Endodermal cell (in vitro differentiated cells): Measurements from ENCODE around the gene MYOF. TPM values are rescaled to one million over a fixed set of nuclear protein-coding genes. Genes with fewer than 3 reads are reported as not detected.

Source experiments
- DNase-seq: peaks from one replicate; pipeline ENCODE4 v3.0.0-alpha.2; 2017
- H3K27ac ChIP-seq: 2 replicates; pipeline ENCODE4 v1.5.1; 2013; ENCODE audit warnings: mild to moderate bottlenecking, low read depth, low read length, moderate library complexity
- H3K27me3 ChIP-seq: 2 replicates; pipeline ENCODE4 v1.6.1; 2013; ENCODE audit warnings: mild to moderate bottlenecking, low read length, moderate library complexity; ENCODE audit not compliant: insufficient read depth, control insufficient read depth, poor library complexity, severe bottlenecking
- H3K36me3 ChIP-seq: 2 replicates; pipeline ENCODE4 v1.7.0; 2013; ENCODE audit warnings: mild to moderate bottlenecking, low read length, moderate library complexity; ENCODE audit not compliant: control insufficient read depth, insufficient read depth
- H3K4me1 ChIP-seq: one replicate; pipeline ENCODE4 v1.7.0; 2013; ENCODE audit warnings: low read length; ENCODE audit not compliant: control insufficient read depth, insufficient read depth
- H3K4me3 ChIP-seq: 2 replicates; pipeline ENCODE4 v1.5.1; 2013; ENCODE audit warnings: mild to moderate bottlenecking, low read length, moderate library complexity
- H3K9ac ChIP-seq: 2 replicates; pipeline ENCODE4 v1.6.1; 2013; ENCODE audit warnings: mild to moderate bottlenecking, low read length, moderate library complexity; ENCODE audit not compliant: poor library complexity, severe bottlenecking; ENCODE audit errors: extremely low read depth
- H3K9me3 ChIP-seq: 2 replicates; pipeline ENCODE4 v1.6.1; 2013; ENCODE audit warnings: mild to moderate bottlenecking, low read length, moderate library complexity; ENCODE audit not compliant: control insufficient read depth
- H3K27ac Mint-ChIP-seq: 2 replicates; pipeline ENCODE4 v1.8.0; 2020; ENCODE audit warnings: mixed read lengths
- H3K27me3 Mint-ChIP-seq: 2 replicates; pipeline ENCODE4 v1.8.0; 2021; ENCODE audit warnings: mild to moderate bottlenecking, mixed read lengths; ENCODE audit not compliant: insufficient read depth
- H3K36me3 Mint-ChIP-seq: 2 replicates; pipeline ENCODE4 v1.8.0; 2020; ENCODE audit warnings: low read depth, mixed read lengths
- H3K4me1 Mint-ChIP-seq: 2 replicates; pipeline ENCODE4 v1.8.0; 2020; ENCODE audit warnings: mixed read lengths
- H3K4me3 Mint-ChIP-seq: 2 replicates; pipeline ENCODE4 v1.8.0; 2020; ENCODE audit warnings: mild to moderate bottlenecking, moderate library complexity, mixed read lengths
- H3K9me3 Mint-ChIP-seq: 2 replicates; pipeline ENCODE4 v1.8.0; 2020; ENCODE audit warnings: mild to moderate bottlenecking, mixed read lengths
- WGBS, 2 experiments: methylation state at CpG; one replicate each; pipeline versions ENCODE4 v1.1.5 to v1.1.7; 2013; ENCODE audit warnings: missing lambda C conversion rate in 2 of 2, mixed read lengths in 1 of 2; ENCODE audit not compliant: insufficient coverage in 1 of 2, insufficient read length in 1 of 2; 5-methylcytosine and 5-hydroxymethylcytosine counted together
- total RNA-seq, 2 donors: library from RNA; stranded (reverse); fragmentation: NEBNext Ultra II Directional in 1 of 2; extraction: Animal tissue kit (Norgen Biotek cat#: 25700) in 1 of 2; gene quantifications; 2 replicates in 1 of 2; 3 replicates in 1 of 2; pipeline ENCODE4 v1.2.1, GENCODE V29; 2021
- TF ChIP-seq, protein P1 (sequence below): fragments of 200-600 bp; sonication (generic); conservative IDR thresholded peaks from 2 replicates; pipeline ENCODE4 v1.5.0; 2021; ENCODE audit warnings: antibody characterized with exemption, mild to moderate bottlenecking

MYOF gene
- total RNA-seq, 2 donors from 2014 or later: 37.4 to 93.8 TPM

DNA sequence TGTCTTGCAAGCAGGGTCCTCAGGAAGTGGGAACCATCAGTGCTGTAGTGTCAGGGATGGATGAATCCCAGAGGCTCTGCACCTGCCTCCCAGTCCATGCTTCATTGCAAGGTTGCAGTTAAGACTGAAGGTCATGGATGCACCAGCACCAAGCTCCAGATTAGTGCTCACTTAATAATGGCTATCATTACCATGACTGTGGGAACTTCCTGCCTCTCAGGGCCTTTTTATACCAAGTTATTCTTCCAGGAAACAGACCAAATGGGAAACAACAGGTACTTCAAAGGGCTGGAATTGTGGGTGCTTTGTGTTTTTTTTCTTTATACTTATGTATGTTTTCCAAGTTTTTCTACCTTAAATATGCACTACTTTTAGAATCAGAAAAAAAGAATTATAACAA is 210.8 kb downstream of the MYOF start:
- H3K4me1 ChIP-seq: peaks cover 5% of the 10 kb centered on the region
- TF ChIP-seq, protein P1, sequence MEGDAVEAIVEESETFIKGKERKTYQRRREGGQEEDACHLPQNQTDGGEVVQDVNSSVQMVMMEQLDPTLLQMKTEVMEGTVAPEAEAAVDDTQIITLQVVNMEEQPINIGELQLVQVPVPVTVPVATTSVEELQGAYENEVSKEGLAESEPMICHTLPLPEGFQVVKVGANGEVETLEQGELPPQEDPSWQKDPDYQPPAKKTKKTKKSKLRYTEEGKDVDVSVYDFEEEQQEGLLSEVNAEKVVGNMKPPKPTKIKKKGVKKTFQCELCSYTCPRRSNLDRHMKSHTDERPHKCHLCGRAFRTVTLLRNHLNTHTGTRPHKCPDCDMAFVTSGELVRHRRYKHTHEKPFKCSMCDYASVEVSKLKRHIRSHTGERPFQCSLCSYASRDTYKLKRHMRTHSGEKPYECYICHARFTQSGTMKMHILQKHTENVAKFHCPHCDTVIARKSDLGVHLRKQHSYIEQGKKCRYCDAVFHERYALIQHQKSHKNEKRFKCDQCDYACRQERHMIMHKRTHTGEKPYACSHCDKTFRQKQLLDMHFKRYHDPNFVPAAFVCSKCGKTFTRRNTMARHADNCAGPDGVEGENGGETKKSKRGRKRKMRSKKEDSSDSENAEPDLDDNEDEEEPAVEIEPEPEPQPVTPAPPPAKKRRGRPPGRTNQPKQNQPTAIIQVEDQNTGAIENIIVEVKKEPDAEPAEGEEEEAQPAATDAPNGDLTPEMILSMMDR: no peak

DNA sequence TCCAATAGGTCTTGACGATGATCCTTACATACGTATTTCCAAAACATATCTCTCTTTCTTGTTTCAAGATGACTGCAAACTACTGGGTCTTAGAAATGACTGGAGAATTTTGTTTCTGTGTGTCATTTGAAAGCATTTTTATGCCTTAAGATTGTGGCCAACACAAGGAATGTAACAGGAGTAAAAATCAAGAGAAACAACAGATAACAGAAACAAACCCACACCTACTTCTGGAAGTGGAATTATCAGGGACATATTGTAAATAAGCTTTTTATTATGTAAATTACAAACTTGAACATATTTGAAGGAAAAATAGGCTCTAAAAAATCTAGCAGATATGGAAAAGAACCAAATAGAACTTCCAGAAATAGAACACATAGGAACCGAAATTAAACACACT is 212.9 kb downstream of the MYOF start:
- TF ChIP-seq, protein P1: no peak
- Mint-ChIP-seq H3K36me3 (peaks cover 20% of the 10 kb centered on the region), H3K4me3 (no peak overlapping the region), H3K4me1 (peaks cover 19% of the 10 kb centered on the region), H3K27me3 (no peaks in the 10 kb centered on the region), H3K9me3 (peaks cover 40% of the 10 kb centered on the region), H3K27ac (no peak overlapping the region)
- Histone ChIP-seq H3K36me3 (no peaks in the 10 kb centered on the region), H3K27ac (no peak overlapping the region), H3K9me3 (peaks cover 32% of the 10 kb centered on the region), H3K4me1 (peaks cover 5% of the 10 kb centered on the region), H3K27me3 (no peaks in the 10 kb centered on the region), H3K9ac (no peak overlapping the region), H3K4me3 (peak overlapping the region; percentile 54)
- no peak for DNase-seq
- 97 to 100% methylated on average over 1 to 3 of the region's 3 CpGs for WGBS, 2 experiments

More for the DNA sequence above, 210.8 kb downstream of the MYOF start:
- Histone ChIP-seq H3K36me3 (no peaks in the 10 kb centered on the region), H3K27me3 (no peaks in the 10 kb centered on the region), H3K9me3 (peaks cover 29% of the 10 kb centered on the region), H3K27ac (no peak overlapping the region), H3K4me3 (no peak overlapping the region), H3K9ac (no peak overlapping the region)
- Mint-ChIP-seq H3K4me3 (no peak overlapping the region), H3K27ac (no peak overlapping the region), H3K27me3 (no peaks in the 10 kb centered on the region), H3K36me3 (peaks cover 17% of the 10 kb centered on the region), H3K4me1 (peaks cover 21% of the 10 kb centered on the region), H3K9me3 (peaks cover 33% of the 10 kb centered on the region)
- no peak for DNase-seq

DNA sequence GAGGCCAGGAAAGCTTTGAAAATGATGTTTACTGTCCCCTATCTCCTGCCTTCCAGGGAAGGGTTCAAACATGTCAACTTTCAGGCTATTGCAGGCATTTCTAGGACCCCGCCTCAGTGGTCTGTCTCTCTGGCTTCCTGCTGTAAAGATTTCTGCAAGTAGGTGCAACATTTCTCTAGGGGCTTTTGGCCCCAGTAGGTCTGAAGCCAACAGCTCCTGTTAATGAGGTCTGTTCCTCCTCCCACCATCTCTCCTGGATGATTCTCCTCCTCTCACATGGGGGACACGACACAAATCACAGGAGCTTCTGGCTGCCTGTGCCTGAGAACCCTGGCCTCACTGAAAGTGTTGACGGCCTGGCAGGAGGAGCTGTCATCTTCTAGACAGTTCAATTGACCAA is 214.1 kb downstream of the MYOF start:
- Histone ChIP-seq H3K27ac (no peak overlapping the region), H3K4me3 (no peak overlapping the region), H3K9me3 (peaks cover 38% of the 10 kb centered on the region), H3K36me3 (no peaks in the 10 kb centered on the region), H3K9ac (no peak overlapping the region), H3K27me3 (no peaks in the 10 kb centered on the region), H3K4me1 (peaks cover 5% of the 10 kb centered on the region)
- Mint-ChIP-seq H3K27ac (no peak overlapping the region), H3K9me3 (peaks cover 41% of the 10 kb centered on the region), H3K36me3 (peaks cover 20% of the 10 kb centered on the region), H3K4me3 (no peak overlapping the region), H3K27me3 (no peaks in the 10 kb centered on the region), H3K4me1 (peaks cover 14% of the 10 kb centered on the region)
- TF ChIP-seq, protein P1: no peak
- no peak for DNase-seq
- 73 to 78% methylated on average over 3 of the region's 3 CpGs for WGBS, 2 experiments
